PFSK-1 (cell line): ENCODE results near the gene LPCAT2.

Source experiments
- FOXP2 ChIP-seq: optimal IDR thresholded peaks from 2 replicates; pipeline ENCODE3; 2011; ENCODE audit warnings: borderline replicate concordance, control low read depth, inconsistent platforms; ENCODE audit not compliant: insufficient read depth; ENCODE audit errors: extremely low read length, extremely low read depth
- POLR2AphosphoS5 ChIP-seq: IDR thresholded peaks from 2 replicates; pipeline ENCODE4 v1.6.1; 2012; ENCODE audit warnings: low read depth, mild to moderate bottlenecking, control low read depth, low read length, moderate library complexity
- REST ChIP-seq, 2 experiments: IDR thresholded peaks; 2 replicates each; pipeline versions ENCODE4 v1.6.1 to v1.8.0; 2011 to 2012; ENCODE audit warnings: low read depth in 2 of 2, low read length in 2 of 2, control low read depth in 1 of 2, inconsistent platforms in 1 of 2, mild to moderate bottlenecking in 1 of 2, moderate library complexity in 1 of 2; ENCODE audit not compliant: insufficient read depth in 1 of 2
- SIN3A ChIP-seq: IDR thresholded peaks from 2 replicates; pipeline ENCODE4 v1.6.1; 2012; ENCODE audit warnings: mild to moderate bottlenecking, low read length, moderate library complexity, borderline replicate concordance; ENCODE audit not compliant: insufficient read depth
- TAF1 ChIP-seq: IDR thresholded peaks from 2 replicates; pipeline ENCODE4 v1.6.1; 2012; ENCODE audit warnings: low read length, control low read depth, borderline replicate concordance; ENCODE audit not compliant: insufficient read depth

LPCAT2 gene

GRCh38 chr16:55571191-55571897, 62.5 kb downstream of the LPCAT2 start:
- no peak for TF ChIP-seq TAF1
- no peak for TF ChIP-seq SIN3A
- no peak for TF ChIP-seq POLR2AphosphoS5
- no peak for TF ChIP-seq REST (IDR thresholded peaks at IDR 0.05; ENCODE audit: insufficient read depth in 1 of 2, low read depth in 2 of 2, low read length in 2 of 2)
- no peak for TF ChIP-seq FOXP2

GRCh38 chr16:55572439-55572838, 63.6 kb downstream of the LPCAT2 start:
- TF ChIP-seq FOXP2 = no peak
- no peak for TF ChIP-seq TAF1
- no peak for TF ChIP-seq REST (IDR thresholded peaks at IDR 0.05; ENCODE audit: insufficient read depth in 1 of 2, low read depth in 2 of 2, low read length in 2 of 2)
- no peak for TF ChIP-seq POLR2AphosphoS5
- no peak for TF ChIP-seq SIN3A

GRCh38 chr16:55574811-55575210, 65.9 kb downstream of the LPCAT2 start:
- TF ChIP-seq FOXP2 = no peak
- TF ChIP-seq SIN3A = no peak
- TF ChIP-seq POLR2AphosphoS5 = no peak
- no peak for TF ChIP-seq REST (IDR thresholded peaks at IDR 0.05; ENCODE audit: insufficient read depth in 1 of 2, low read depth in 2 of 2, low read length in 2 of 2)
- TF ChIP-seq TAF1 = no peak

DNA sequence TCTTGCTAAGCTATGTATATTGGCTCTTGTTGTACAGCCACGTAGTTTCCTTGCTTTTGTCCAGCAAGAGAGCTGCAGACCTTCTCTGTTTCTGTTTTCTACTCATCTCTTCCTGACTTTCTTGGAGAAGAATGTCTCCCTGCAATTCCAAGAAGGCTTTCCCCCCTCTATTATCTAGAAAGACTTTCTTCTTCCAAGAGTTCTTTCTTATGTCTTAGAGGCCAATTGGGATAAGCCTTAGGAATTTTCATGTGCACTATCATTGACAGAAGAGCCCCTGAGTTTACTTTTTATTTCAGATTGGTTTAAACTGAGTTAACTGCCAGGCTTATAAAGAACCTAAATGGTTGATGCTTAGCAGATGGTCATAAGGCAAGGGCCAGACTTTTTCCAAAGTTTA, 66.6 kb downstream of the LPCAT2 start:
- TF ChIP-seq POLR2AphosphoS5 = no peak
- no peak for TF ChIP-seq REST (IDR thresholded peaks at IDR 0.05; ENCODE audit: insufficient read depth in 1 of 2, low read depth in 2 of 2, low read length in 2 of 2)
- no peak for TF ChIP-seq TAF1
- no peak for TF ChIP-seq SIN3A
- TF ChIP-seq FOXP2 = no peak
